ENCODE data around the gene ESR2. TPM values are rescaled to one million over a fixed set of nuclear protein-coding genes. Genes with fewer than 3 reads are reported as not detected.
A peak's percentile ranks its signal among the peaks of the same experiment; 100 is the strongest.

ESR2 gene
- total RNA-seq, 2 donors from 2014 or later = 0.56 to 6.1 TPM

- Mint-ChIP-seq H3K4me3 (no peak overlapping the region), H3K27me3 (peaks cover 20% of the 10 kb centered on the region), H3K27ac (no peak overlapping the region), H3K36me3 (ENCODE audit: low read depth) (no peaks in the 10 kb centered on the region), H3K9me3 (no peaks in the 10 kb centered on the region), H3K4me1 (peaks cover 3% of the 10 kb centered on the region)
- no peak for ATAC-seq (replicated peaks)
Measured at GRCh38 chr14:64245491-64245890, 48.7 kb downstream of the ESR2 start.

GRCh38 chr14:64244279-64244678, 49.9 kb downstream of the ESR2 start:
- peaks cover 23% of the 10 kb centered on the region for H3K27me3 Mint-ChIP-seq
- H3K9me3 Mint-ChIP-seq = no peaks in the 10 kb centered on the region
- peaks cover 3% of the 10 kb centered on the region for H3K4me1 Mint-ChIP-seq
- no peak overlapping the region for H3K4me3 Mint-ChIP-seq
- H3K27ac Mint-ChIP-seq = no peak overlapping the region
- ATAC-seq (replicated peaks) = no peak
- no peaks in the 10 kb centered on the region for H3K36me3 Mint-ChIP-seq (ENCODE audit: low read depth)

- H3K4me1 Mint-ChIP-seq = peaks cover 14% of the 10 kb centered on the region
- H3K9me3 Mint-ChIP-seq = no peaks in the 10 kb centered on the region
- H3K36me3 Mint-ChIP-seq (ENCODE audit: low read depth) = no peaks in the 10 kb centered on the region
- peaks cover 14% of the 10 kb centered on the region for H3K27me3 Mint-ChIP-seq
- no peak for ATAC-seq (replicated peaks)
- no peak overlapping the region for H3K27ac Mint-ChIP-seq
- H3K4me3 Mint-ChIP-seq = no peak overlapping the region
Measured at GRCh38 chr14:64238631-64239030, 55.5 kb downstream of the ESR2 start.

GRCh38 chr14:64238049-64238448, 56.1 kb downstream of the ESR2 start:
- H3K27ac Mint-ChIP-seq = no peak overlapping the region
- peaks cover 14% of the 10 kb centered on the region for H3K27me3 Mint-ChIP-seq
- H3K4me3 Mint-ChIP-seq = no peak overlapping the region

GRCh38 chr14:64235652-64236640, 58.2 kb downstream of the ESR2 start:
- H3K27me3 Mint-ChIP-seq = peaks cover 3% of the 10 kb centered on the region
- H3K9me3 Mint-ChIP-seq = no peaks in the 10 kb centered on the region
- H3K27ac Mint-ChIP-seq = no peak overlapping the region
- peaks cover 22% of the 10 kb centered on the region for H3K4me1 Mint-ChIP-seq
- no peak overlapping the region for H3K4me3 Mint-ChIP-seq
- no peak for ATAC-seq (replicated peaks)
- H3K36me3 Mint-ChIP-seq (ENCODE audit: low read depth) = no peaks in the 10 kb centered on the region

More at GRCh38 chr14:64238049-64238448, 56.1 kb downstream of the ESR2 start:
- Mint-ChIP-seq H3K4me1 (peaks cover 14% of the 10 kb centered on the region), H3K36me3 (ENCODE audit: low read depth) (no peaks in the 10 kb centered on the region), H3K9me3 (no peaks in the 10 kb centered on the region)
- ATAC-seq (replicated peaks) = no peak

- Mint-ChIP-seq H3K36me3 (ENCODE audit: low read depth) (no peaks in the 10 kb centered on the region), H3K27me3 (peaks cover 3% of the 10 kb centered on the region), H3K27ac (no peak overlapping the region), H3K4me1 (peaks cover 22% of the 10 kb centered on the region), H3K9me3 (no peaks in the 10 kb centered on the region), H3K4me3 (no peak overlapping the region)
- no peak for ATAC-seq (replicated peaks)
Measured at GRCh38 chr14:64234877-64235651, 59.1 kb downstream of the ESR2 start.

- no peak for ATAC-seq (replicated peaks)
- Mint-ChIP-seq H3K9me3 (no peaks in the 10 kb centered on the region), H3K36me3 (ENCODE audit: low read depth) (peaks cover 4% of the 10 kb centered on the region), H3K27ac (no peak overlapping the region), H3K27me3 (no peaks in the 10 kb centered on the region), H3K4me1 (peaks cover 22% of the 10 kb centered on the region), H3K4me3 (no peak overlapping the region)
Measured at GRCh38 chr14:64233531-64234190, 60.5 kb downstream of the ESR2 start.

- Mint-ChIP-seq H3K4me3 (peak overlapping the region; percentile 7), H3K36me3 (ENCODE audit: low read depth) (peaks cover 11% of the 10 kb centered on the region), H3K4me1 (peaks cover 22% of the 10 kb centered on the region), H3K9me3 (no peaks in the 10 kb centered on the region), H3K27me3 (no peaks in the 10 kb centered on the region), H3K27ac (peak overlapping the region; percentile 76)
- ATAC-seq (replicated peaks) = no peak
Measured at GRCh38 chr14:64232944-64233343, 61.2 kb downstream of the ESR2 start.

GRCh38 chr14:64232095-64232838, 61.9 kb downstream of the ESR2 start:
- Mint-ChIP-seq H3K9me3 (no peaks in the 10 kb centered on the region), H3K27me3 (no peaks in the 10 kb centered on the region), H3K4me3 (peak overlapping the region; percentile 7), H3K27ac (peak overlapping the region; percentile 76), H3K36me3 (ENCODE audit: low read depth) (peaks cover 18% of the 10 kb centered on the region), H3K4me1 (peaks cover 22% of the 10 kb centered on the region)
- peak; percentile 89 for ATAC-seq (replicated peaks)

- Mint-ChIP-seq H3K9me3 (no peaks in the 10 kb centered on the region), H3K27ac (no peak overlapping the region)
- no peak for ATAC-seq (replicated peaks)
Measured at GRCh38 chr14:64229489-64229888, 64.7 kb downstream of the ESR2 start.

GRCh38 chr14:64227856-64228255, 66.3 kb downstream of the ESR2 start:
- H3K9me3 Mint-ChIP-seq = no peaks in the 10 kb centered on the region
- peak overlapping the region; percentile 20 for H3K27ac Mint-ChIP-seq
- H3K36me3 Mint-ChIP-seq (ENCODE audit: low read depth) = peaks cover 54% of the 10 kb centered on the region
- H3K4me1 Mint-ChIP-seq = peaks cover 10% of the 10 kb centered on the region
- no peaks in the 10 kb centered on the region for H3K27me3 Mint-ChIP-seq
- no peak overlapping the region for H3K4me3 Mint-ChIP-seq
- no peak for ATAC-seq (replicated peaks)

More at GRCh38 chr14:64229489-64229888, 64.7 kb downstream of the ESR2 start:
- Mint-ChIP-seq H3K36me3 (ENCODE audit: low read depth) (peaks cover 38% of the 10 kb centered on the region), H3K4me1 (peaks cover 14% of the 10 kb centered on the region), H3K27me3 (no peaks in the 10 kb centered on the region), H3K4me3 (no peak overlapping the region)

GRCh38 chr14:64225151-64225757, 68.9 kb downstream of the ESR2 start:
- Mint-ChIP-seq H3K27ac (no peak overlapping the region), H3K36me3 (ENCODE audit: low read depth) (peaks cover 74% of the 10 kb centered on the region), H3K27me3 (no peaks in the 10 kb centered on the region), H3K4me1 (no peaks in the 10 kb centered on the region), H3K4me3 (no peak overlapping the region), H3K9me3 (no peaks in the 10 kb centered on the region)
- ATAC-seq (replicated peaks) = no peak

GRCh38 chr14:64221391-64222003, 72.7 kb downstream of the ESR2 start:
- H3K36me3 Mint-ChIP-seq (ENCODE audit: low read depth) = peaks cover 82% of the 10 kb centered on the region
- no peak for ATAC-seq (replicated peaks)
- H3K9me3 Mint-ChIP-seq = no peaks in the 10 kb centered on the region
- no peaks in the 10 kb centered on the region for H3K4me1 Mint-ChIP-seq
- no peaks in the 10 kb centered on the region for H3K27me3 Mint-ChIP-seq
- H3K27ac Mint-ChIP-seq = peak overlapping the region; percentile 43
- H3K4me3 Mint-ChIP-seq = no peak overlapping the region
